ENCODE results near the gene HIVEP1.
A peak's percentile ranks its signal among the peaks of the same experiment; 100 is the strongest.
"Not testable (repeated sequence)": the region's sequence is repeated elsewhere in the genome, so short reads cannot be mapped to it uniquely, and the experiment has no call there.

The HIVEP1 gene

DNA sequence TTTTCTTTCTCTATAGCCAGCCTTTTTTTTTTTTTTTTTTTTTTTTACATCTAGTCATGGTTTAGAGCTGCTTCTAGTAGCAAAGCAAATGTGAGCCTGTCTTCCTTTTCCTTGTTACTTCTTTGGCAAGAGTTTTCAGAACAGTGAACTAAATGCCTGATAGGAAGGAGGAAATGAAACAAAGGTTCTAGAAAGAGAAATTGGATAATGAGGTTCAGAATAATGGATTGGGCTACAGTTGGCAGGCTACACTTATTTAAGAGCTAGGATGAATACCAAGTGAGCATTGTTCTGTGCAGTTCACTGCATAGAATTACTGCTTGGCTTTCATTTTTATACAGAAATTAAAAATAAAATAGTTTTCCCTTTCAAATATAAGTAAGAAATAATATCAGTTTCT, 78.6 kb downstream of the HIVEP1 start:
- no peak for DNase-seq

DNA sequence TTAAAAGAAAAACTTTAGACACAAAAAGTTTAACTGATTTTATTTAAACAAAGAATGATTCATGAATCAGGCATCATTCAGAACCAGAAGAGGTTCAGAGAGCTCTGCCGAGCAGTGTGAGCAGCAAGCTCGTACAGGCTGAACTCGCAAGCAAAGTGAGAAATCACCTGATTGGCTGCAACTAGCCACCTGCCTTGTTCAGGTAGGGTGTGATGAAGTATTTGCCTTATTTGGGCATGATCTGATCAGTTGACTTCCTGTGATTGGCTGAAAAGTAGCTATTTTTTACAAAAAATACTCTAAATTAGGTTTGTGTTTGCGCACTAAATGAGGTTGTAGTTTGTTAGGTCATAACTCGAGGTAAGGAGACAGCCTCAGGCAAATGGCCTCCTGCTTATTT, 80.7 kb downstream of the HIVEP1 start:
- DNase-seq: no peak

DNA sequence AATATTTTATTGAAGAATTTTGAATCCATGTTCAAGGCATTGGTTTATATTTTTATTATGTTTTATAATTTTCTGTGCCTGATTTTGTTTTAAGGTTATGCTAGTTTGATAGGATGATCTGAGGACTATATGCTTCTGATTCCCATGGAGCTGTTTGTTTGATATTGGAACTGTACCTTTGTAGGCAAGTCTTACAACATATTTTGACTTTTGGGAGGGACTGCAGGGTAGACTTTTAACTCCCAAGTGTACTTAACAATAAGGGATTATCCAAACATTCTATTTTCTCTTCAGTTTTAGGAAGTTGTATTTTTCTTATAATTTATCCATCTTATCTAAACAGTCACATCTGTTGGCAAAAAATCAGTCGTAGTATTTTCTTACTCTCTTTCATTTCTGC, 82.6 kb downstream of the HIVEP1 start:
- no peak for DNase-seq

DNA sequence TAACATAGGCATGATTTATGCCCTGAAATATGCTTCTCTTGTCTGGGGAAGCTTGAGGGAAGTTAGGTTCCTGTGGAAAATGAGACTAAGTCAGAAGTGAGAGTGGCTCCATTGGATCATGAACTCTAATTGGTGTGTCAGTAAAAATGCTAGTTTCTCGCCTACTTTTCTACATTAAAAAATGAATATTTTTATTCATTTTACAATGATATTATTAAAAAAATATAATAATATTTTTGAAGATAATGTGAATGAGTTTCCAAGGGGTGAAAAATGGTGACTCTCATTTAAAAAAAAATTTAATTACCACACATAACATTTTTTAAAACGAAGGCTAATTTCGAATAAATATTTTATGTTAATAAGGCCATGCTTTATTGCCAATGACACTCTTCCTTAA, 84.2 kb downstream of the HIVEP1 start:
- DNase-seq: no peak

DNA sequence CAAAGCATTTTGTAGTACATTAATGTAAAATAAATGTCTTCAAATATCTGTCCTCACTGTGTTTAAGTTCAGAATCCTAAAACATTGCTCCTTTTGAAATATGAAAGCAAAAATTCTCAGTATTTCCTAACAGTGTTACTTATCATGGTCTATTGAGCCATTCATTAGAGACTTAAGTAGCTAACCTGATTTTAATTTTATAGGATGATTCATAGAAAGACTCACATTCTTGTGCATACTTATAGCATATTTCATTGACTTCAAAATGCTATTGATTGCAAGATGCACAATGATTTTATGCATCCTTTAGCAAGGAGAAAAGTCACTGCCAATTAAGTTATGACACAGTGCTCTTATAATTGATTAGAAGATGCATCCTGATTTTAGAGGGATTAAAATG, 85.7 kb downstream of the HIVEP1 start:
- no peak for DNase-seq

DNA sequence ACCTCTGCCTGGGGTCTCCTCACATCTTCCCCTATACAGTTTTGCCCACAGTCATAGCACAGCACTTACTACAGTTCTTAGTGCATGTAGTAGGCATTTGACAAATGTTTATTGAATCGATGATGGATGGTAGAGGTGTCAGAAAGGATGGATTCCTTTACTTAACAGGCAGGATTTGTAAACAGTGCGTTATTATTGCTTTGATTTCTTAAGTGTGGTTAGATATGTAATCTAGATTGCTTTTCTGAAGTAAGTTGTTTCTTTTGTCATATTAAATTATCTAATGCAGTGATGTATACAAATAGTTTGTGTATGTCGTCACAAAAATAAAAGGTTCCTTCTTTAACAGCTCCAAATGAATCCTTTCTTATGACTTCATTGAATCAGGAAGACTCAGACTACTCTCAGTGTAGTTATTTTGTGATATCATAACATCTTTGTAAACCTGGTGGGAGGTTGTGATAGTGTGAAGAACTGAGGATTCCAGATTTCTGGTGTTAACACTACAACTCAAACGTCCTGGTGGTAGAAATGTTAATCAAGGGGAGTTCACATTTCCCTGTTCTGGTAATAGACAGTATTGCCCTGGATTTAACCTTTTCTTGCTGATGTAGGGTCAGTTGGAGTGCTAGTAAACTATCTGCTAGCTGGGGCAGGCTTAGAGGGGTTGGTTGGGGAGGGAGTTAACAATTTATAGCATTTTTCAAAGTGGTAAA, 87.7 kb downstream of the HIVEP1 start:
- no peak for DNase-seq

DNA sequence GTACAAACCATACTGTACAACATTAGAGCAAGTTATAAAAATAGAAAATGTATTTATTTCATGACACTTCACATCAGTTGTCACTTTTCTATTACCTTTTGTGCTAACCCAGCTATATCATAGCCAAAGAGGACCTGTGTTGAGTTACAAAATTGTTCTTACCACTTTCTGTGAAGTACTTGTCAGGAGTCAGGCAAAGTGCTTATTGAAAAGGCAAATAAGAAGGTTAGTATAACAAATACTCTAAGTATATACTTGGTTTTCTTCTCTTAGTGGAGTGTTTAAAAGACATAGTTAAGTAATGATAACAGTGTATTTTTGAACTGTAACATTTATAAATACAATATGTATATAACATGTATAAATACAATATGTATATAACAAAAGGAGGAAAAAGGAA, 88.9 kb downstream of the HIVEP1 start:
- DNase-seq: no peak

DNA sequence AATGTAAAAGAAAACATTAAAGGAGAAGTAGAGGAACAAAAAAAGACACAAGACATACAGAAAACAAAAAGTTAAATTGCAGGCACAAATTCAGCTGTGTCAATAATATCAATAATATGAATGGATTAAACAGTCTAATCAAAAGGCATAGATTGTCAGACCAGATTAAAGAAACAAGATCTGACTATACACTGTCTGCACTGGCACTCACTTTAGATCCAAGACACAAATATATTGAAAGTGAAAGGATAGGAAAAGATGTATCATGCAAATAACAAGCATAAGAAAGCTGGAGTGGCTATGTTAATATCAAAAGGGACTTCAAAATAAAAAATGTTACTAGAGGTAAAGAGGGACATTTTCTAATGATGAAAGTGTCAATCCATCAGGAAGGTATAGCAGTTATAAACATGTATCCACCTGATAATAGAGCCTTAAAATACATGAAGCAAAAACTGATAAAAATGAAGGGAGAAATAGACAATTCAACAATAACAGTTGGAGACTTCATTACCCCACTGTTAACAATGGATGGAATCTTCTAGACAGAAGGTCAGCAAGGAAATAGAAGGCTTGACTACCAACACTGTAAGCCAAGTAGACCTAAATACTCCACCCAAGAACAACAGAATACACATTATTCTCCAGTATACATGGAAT, 89.7 kb downstream of the HIVEP1 start:
- DNase-seq: no peak

DNA sequence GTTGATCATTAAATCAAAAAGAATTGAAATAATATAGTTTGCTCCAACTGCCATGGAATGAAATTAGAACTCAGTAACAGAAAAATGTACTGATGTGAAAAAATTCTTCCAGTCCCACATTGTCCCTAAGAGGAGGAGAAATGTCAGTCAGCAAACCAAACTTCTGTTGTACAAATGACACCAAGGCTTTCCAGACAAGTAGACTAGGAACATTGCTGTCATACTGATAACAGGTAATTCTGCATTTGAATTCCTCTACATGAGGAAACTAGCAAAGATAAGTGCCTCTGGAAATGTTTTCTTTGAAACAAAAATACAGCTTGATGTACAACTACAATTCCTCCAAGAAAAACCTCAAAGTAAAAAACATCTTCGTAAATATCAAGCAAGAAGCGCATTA, 90.2 kb downstream of the HIVEP1 start:
- no peak for DNase-seq

DNA sequence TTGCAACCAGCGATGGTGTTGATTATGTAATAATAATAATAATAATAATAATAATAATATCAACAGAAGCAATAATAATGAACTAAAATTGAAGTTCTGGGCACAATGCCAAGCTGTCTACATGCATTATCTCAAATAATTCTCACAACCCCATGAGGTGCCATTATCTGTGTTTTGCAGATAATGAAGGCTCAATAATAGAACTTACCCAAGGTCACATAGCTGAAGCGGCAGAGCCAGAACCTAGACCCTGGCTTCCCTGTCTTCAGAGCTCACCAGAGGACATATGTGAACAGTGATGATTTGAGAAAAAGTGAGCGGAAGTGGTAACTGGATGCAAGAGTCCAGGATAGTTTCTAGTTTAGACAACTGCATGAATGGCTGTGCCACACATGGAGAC, 91.0 kb downstream of the HIVEP1 start:
- no peak for DNase-seq

DNA sequence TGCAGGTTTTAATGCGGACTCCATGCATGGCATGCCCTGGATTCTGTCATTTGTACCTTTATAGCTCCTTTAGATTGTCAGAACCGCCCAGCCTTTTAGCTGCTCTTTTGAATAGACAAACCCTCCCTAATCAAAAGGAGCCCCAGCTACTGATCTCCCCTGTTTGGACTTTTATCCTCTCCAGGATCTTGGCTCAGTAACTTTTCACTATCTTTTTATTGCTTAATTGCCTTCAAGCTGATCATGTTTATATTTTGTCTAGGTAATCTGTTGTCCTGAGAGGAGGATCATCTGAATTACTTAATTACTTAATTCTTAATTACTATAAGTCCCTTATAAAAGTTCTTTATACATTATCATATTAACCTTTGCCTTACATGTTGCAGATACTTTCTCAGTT, 93.2 kb downstream of the HIVEP1 start:
- no peak for DNase-seq

DNA sequence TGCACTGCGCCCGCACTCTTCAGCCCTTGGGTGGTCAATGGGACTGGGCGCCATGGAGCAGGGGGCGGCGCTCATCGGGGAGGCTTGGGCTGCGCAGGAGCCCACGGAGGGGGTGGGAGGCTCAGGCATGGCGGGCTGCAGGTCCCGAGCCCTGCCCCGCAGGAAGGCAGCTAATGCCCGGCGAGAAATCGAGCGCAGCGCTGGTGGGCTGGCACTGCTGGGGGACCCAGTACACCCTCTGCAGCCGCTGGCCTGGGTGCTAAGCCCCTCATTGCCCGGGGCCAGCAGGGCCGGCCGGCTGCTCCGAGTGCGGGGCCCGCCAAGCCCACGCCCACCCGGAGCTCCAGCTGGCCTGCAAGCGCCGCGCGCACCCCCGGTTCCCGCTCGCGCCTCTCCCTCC, 96.3 kb downstream of the HIVEP1 start:
- DNase-seq: not testable (repeated sequence)

DNA sequence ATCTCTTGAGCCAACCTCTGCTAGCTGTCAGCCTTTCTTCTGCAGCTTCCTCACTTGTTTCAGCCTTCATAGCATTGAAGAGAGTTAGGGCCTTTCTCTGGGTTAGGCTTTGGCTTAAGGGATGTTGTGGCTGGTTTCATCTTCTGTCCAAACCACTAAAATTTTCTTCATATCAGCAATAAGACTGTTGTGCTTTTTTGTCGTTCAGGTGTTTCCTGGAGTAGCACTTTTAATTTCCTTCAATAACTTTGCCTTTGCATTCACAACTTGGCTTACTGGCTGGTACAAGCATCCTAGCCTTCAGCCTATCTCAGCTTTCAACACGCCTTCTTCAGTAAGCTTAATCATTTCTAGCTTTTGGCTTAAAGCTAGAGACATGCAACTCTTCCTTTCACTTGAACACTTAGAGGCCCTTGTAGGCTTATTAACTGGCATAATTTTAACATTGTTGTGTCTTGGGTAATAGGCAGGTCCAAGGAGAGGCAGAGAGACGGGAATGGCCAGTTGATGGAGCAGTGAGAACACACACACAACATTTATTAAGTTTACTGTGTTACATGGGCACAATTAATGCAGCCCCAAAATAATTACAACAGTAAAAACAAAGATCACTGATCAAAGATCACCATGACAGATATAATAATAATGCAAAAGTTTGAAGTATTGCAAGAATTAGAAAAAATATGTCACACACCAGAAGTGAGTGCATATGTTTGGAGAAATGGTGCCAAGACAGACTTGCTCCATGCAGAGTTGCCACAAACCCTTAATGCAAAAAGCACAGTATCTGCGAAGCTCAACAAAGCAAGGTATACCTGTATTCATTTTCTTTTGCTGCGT, 98.6 kb downstream of the HIVEP1 start:
- DNase-seq: no peak

DNA sequence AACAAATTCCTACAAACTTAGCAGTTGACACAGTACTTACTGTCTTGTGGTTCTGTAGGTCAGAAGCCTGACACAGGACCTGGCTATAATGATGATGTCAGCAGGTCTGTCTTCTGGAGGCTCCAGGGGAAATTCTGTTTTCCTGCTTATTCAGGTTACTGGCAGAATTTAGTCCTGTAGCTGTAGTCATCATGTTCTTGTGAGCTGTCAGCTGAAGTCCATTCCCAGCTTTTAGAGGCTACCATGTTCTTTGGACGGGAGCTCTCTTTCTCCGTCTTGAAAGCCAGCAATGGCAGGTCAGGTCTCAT, 99.2 kb downstream of the HIVEP1 start:
- DNase-seq: no peak

DNA sequence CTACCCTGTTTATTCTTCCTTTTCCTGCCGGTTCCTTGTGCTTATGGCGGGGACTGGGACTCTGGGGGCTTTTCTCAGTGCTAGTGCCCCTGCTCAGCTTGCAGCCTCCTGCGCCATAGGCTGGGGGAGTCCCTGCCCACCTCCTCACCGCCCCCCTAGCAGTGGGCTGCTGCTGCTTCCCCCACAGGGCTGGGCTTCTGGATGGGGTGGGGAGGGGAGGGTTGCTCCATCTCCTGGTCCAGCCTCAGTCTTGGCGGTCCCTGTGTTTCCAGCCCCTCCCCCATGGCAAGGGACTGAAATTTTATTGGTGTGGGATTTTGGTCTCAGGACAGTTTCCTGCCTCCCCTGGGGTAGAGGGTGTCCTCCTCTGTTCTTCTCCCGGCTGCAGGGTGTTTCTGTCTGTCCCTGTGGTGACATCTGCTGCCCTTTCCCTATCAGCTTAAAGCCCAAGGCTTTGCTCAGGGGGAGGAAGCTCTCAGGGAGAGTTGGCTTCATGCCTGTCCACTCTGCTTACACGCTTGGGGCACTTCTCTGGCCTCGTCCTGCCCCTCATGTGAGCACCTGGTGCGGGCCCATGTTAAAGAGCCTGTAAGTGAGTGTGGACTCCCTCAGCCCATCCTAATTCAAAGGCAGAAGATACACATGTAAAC, 100.6 kb downstream of the HIVEP1 start:
- DNase-seq: no peak

DNA sequence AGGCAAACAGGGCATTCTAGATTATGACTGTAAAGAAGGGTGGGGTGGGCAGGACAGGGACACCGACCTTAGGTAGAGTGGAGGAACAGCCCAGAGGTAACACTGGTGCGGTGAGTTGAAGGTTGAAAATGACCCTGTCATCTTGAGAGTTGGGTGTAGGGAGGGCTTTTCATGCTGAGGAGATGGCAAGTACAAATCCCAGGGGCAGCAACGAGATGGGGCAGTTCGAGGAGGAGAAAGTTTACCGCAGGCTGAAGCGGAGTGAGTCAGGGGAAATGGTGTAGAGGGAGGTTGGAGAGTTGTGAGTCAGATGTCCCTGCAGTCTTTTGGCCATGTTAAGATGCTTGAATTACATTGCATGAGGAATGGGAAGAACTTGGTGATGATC, 101.1 kb downstream of the HIVEP1 start:
- DNase-seq: no peak

DNA sequence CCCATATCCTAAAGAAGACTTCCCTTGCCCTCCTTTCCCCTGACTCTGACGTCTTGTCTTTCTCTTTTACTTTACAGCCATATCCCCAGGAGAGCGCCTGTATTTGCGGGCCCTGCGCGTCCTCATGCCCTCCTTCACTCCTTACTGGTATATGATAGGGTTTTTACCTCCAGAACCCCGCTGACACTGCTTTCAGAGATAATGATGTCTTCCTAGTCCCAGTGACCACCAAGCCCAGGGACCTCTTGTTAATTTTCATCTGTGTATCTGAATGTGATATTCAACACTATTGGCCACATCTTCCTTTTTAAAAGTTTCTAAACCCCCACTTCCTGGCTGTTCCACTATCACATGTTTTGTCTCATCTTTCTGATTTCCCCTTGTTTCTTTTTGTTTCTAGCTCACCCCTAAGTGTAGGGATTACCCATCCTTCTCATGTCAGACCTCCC, 102.0 kb downstream of the HIVEP1 start:
- DNase-seq: no peak

DNA sequence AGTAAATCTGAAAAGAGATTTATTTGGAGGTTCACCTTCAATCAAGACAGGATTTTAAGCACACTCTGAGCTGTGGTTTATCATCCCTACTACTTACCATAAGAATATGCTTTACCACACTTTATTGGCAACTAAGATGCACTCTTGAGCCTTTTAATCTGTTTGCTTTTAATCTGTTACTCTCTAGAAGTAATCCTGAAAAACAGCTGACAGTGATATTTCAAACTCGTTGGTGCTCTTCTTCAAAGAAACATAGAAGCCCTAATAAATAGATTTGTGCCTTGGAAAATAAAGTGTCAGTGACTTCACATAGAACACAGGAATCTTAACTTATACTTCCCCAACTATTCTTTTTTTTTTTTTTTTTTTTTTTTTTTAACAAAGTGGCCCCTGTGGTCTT, 102.9 kb downstream of the HIVEP1 start:
- DNase-seq: no peak

DNA sequence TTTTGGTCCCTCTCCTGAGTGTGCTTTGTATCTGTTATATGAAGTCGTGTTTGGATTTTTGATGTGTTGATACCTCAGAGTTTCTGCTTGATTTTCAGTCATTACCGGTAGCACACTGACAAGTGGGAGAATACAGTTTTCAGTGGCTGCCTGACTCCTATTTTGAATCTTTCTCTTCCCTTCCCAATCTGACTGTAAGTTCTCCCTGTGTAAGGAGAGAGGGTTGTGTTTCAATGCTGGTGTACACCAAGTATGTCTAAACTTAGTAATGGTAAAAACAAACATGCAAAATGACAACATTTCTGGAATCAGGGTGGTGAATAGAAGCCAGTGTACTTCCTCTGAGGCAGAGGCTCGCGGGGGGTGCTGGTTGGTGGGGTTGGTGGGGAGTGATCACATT, 103.4 kb downstream of the HIVEP1 start:
- DNase-seq: no peak

DNA sequence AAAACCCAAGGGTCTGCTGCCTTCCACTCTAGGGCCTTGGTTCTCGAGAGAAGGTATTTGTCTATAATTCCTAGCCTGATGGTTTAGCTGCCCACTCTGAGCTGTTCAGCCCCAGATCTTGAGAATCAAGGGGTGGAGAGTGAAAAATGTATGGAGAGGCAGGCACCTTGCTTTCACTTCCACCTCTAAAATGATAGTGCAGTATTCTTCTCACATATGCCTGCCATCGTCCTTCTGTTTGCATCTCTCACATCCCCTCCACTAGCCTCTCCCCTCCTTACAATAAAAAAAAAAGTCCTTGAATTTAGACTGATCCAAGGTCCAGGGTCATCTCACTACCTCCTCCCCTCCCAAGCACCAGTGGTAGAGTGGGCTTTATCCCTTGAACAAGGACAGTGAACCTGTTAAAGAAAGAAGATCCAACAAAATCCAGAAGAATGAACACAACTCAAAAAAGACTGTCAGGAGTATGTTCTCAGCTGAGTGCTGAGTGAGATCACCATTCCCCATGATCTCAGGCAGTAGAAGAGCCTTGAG, 104.2 kb downstream of the HIVEP1 start:
- no peak for DNase-seq

DNA sequence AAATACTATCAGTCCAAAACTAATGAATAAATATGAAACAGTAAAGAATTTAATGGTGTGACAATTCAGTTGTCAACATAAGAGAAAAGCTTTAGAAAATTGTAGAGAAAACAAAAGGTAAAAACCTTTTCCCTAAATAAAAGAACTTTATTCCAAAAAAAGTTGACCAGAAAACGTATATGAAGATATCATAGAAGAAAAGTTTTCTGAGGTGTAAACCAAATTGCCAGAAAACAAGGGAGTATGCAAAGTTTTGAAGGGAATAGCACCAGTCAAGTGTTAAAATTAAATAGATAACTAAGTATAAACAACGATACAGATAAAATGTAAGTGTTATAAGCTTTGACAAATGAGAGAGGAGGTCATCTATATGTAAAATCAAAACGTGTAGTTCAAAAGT, 104.9 kb downstream of the HIVEP1 start:
- DNase-seq: no peak

DNA sequence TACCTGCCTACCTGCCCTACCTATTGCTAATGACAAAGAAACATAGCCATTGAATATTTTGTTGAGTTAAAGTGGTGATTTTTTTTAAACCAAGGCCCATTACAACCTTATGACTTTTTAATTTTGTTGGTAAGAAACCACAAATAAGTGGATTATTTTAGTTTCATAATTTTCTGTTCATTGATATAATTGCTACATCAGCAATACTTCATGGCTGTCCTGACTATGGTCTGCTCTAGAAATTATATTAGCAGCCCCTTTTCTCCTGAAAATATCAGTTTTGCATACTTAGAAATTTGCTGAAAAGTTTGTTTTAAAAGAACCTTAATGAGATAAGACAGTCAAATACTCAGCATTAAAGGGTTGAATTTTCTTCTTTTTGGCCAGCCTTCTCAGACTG, 106.5 kb downstream of the HIVEP1 start:
- no peak for DNase-seq

DNA sequence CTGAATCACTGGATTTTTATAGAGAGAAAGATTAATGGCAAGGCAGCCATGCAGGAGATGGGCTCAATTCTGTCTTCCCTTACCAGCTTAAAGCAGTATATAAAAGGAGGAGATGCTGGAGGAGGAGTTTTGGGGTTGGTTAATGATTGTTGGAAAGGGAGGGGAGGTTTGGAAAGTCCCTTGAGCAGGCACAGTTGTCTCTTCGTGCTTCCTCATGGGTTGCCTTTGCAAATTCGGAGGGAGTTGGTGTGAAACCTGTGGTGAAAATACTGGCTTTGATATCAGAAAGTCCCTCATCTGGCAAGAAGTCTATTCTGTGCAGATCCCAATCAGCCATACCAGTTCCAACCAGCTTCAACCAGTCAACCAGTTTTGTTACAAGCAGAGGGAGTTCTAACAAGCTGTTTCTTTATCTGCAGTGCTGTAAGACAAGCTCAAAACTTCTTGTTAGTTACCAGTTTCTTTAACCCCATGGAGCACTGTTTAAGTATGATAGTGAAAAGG, 107.0 kb downstream of the HIVEP1 start:
- peak; percentile 22 for DNase-seq

All from activated T-cell treated with anti-CD3 and anti-CD28 coated beads for 4 hours (primary cell).